GM19452 (cell line): ENCODE results near the gene MED19.
A peak's percentile ranks its signal among the peaks of the same experiment; 100 is the strongest.
"Not testable (repeated sequence)": the region's sequence is repeated elsewhere in the genome, so short reads cannot be mapped to it uniquely, and the experiment has no call there.

Experiments used
- ATAC-seq: cut with Tn5 transposase; IDR thresholded peaks from one replicate; pipeline ENCODE4 v1.9.1; 2021; ENCODE audit not compliant: unreplicated experiment

MED19 gene, protein sequence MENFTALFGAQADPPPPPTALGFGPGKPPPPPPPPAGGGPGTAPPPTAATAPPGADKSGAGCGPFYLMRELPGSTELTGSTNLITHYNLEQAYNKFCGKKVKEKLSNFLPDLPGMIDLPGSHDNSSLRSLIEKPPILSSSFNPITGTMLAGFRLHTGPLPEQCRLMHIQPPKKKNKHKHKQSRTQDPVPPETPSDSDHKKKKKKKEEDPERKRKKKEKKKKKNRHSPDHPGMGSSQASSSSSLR

DNA sequence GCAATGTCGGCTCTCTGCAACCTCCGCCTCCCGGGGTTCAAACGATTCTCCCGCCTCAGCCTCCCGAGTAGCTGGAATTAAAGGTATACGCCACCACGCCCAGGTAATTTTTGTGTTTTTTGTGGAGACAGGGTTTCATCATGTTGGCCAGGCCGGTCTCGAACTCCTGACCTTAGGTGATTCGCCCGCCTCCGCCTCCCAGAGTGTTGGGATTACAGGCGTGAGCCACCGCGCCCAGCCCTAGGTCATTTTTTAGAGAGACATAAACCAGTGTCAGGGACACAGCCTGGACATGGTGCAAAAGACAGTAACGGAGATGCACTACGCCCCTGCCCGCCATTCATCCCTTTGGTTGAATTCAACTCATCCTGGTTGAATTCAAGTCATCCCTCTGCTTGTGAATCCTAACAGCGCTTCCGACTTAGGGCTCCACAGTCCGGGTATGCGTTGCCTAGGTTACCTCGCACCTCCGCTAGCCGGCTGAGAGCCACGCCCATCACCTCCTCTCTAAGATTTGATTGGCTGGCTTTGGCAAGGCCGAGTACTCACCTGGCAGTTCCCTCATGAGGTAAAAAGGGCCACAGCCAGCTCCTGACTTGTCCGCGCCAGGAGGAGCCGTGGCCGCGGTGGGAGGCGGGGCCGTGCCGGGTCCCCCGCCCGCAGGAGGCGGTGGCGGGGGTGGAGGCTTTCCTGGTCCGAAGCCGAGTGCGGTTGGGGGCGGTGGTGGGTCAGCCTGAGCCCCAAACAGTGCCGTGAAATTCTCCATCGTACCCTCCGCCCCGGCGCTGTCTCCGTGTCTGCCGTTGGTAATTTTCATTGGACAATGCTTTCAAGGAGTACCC is at the start of gene MED19:
TSS of gene MED19 (minus strand) at position 802 of the 842 bp plus-strand sequence. CDS start at position 766, 36 bp downstream.
- ATAC-seq = peak; percentile 38

- ATAC-seq = no peak
Observed at GRCh38 chr11:57758174-57758573, 46.2 kb upstream of the MED19 start.

GRCh38 chr11:57752954-57753353 is 40.9 kb upstream of the MED19 start:
- no peak for ATAC-seq

DNA sequence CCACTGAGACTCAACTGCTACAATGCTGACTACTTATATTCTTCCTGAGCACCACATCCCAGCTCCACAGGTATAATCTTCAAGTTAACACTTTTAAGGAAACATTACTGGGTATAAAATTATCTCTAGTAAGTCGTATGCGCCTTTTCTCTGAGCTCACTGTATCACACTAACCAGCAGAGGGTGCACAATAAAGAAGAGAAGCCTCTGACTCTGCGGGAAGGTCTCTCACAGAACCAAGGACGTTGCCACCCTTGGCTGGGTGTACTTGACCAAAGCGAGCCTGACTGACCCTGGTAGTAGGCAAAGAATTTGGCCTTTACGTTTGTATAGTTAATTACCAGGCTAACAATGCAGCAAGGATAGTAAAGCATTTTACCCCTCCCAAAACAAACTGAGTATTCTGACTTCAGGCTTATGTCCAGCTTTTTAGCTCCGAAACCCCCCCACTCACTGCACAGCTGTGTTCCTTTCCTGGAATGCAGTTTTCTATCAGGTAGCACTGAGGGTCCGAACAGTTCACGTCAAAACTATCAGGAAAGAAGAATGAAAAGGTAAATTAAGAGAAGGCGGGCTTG is 39.8 kb upstream of the MED19 start, which contains the start of gene BTBD18:
TSS of gene BTBD18 (minus strand) at position 144 of the 578 bp plus-strand sequence. CDS start 631 bp downstream, outside the sequence.
- no peak for ATAC-seq

- ATAC-seq = no peak
Observed at GRCh38 chr11:57751176-57751575, 39.2 kb upstream of the MED19 start.

- ATAC-seq = no peak
Observed at GRCh38 chr11:57746920-57747319, 34.9 kb upstream of the MED19 start.

- no peak for ATAC-seq
Observed at GRCh38 chr11:57745206-57745605, 33.2 kb upstream of the MED19 start.

GRCh38 chr11:57744357-57744756 is 32.3 kb upstream of the MED19 start:
- ATAC-seq = no peak

DNA sequence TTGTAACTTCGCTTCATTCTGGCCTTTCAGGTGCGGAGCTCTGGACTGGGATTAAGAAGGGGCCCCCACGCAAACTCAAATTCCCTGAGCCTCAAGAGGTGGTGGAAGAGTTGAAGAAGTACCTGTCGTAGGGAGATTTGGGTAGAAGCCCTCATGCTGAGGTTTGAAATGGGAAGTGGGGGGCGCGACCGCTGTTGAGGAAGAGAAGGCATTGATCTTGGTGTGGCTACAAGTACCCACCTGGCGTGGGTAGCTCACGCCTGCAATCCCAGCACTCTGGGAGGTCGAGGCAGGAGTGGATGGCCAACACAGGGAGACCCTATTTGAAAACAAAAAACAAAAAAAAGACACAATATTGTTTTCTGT is 30.1 kb upstream of the MED19 start:
- ATAC-seq = no peak

- ATAC-seq = peak; percentile 90
Observed at GRCh38 chr11:57741132-57742086, 29.4 kb upstream of the MED19 start, which contains the start of gene SELENOH. Gene SELENOH, plus strand, starts transcription at chr11:57741491. Its CDS starts 105 bp downstream, at chr11:57741596.

GRCh38 chr11:57735619-57736298 is 23.7 kb upstream of the MED19 start:
- no peak for ATAC-seq

GRCh38 chr11:57732661-57733060 is 20.6 kb upstream of the MED19 start:
- ATAC-seq = no peak

- ATAC-seq = no peak
Observed at GRCh38 chr11:57729479-57729878, 17.5 kb upstream of the MED19 start.

DNA sequence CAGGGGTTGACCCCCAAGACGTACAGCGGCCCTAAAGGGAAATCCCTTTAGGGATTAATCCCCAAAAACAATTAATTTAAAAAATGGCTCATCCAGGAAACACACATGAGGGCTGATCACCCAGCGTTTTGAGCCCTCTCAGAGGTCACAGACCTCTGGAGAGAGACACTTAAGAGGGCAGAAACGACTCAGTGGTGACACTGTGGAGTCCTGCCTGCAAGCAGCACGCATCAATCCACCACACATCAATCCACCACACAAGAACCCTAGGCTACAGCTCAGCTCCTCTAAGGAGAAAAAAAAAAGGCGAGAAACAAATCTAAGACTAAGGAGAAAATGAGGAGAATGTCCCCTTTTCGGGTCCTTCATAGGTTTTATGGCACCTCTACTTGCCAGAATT is 16.8 kb upstream of the MED19 start:
- no peak for ATAC-seq

DNA sequence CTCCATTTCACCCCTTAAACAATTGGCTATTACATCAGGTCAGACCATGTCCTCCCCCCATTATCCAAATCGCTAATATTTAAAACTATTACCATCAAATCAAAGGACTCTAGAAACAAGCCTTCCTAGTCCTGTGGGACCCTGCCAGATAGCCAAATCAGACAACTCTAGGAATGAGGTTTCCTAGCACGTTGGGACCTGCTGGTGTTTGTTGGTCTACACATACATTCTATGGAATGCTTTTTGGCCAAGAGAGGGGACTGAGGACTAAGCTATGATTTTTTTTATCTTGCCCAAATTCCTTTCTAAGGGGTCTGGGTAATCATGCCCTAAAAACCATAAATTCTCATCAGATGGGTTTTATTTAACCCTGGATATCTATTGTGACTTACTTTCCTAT is 15.2 kb upstream of the MED19 start:
- no peak for ATAC-seq

GRCh38 chr11:57716726-57717125 is 4.7 kb upstream of the MED19 start:
- not testable (repeated sequence) for ATAC-seq

GRCh38 chr11:57713835-57714234 is 1.8 kb upstream of the MED19 start:
- ATAC-seq = no peak

- ATAC-seq = peak; percentile 94
Observed at GRCh38 chr11:57712256-57713150, 488 bp upstream of the MED19 start, which contains the start of gene TMX2. Gene TMX2, plus strand, starts transcription at chr11:57712593. Its CDS starts 26 bp downstream, at chr11:57712619.

DNA sequence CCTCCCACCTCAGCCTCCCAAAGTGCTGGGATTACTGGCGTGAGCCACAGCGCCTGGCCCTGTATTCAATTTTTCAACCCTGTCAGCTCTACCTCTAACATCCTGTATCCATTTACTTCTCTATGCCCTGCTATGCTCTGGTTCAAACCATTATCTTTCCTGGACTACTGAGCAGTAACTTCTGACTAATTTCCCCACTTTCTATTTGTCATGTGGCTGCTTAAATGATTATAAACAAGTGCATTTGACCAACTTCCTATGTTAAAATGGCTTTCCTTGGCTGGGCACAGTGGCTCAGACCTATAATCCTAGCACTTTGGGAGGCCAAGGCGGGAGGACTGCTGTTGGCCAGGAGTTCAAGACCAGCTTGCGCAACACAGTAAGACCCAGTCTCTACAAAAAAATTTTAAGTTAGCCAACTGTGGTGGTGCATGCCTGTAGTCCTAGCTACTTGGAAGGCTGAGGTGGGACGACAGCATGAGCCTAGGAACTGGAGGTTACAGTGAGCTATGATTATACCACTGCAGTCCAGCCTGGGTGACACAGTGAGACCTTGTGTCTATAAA is 2.1 kb downstream of the MED19 start:
- no peak for ATAC-seq
